Effector memory CD4-positive, alpha-beta T cell (primary cell): ENCODE measurements around the gene EBF4.
"Not testable (repeated sequence)": the region's sequence is repeated elsewhere in the genome, so short reads cannot be mapped to it uniquely, and the experiment has no call there.

Experiments used
- DNase-seq, 3 donors: peaks; one replicate each; pipeline ENCODE4 v3.0.0-alpha.2; 2020
- H3K27ac ChIP-seq: 2 replicates; pipeline ENCODE4 v1.7.0; 2013; ENCODE audit warnings: mild to moderate bottlenecking, low read length, moderate library complexity; ENCODE audit not compliant: insufficient read depth, poor library complexity, severe bottlenecking
- H3K27me3 ChIP-seq: replicated peaks from 2 replicates; pipeline ENCODE4 v1.7.0; 2013; ENCODE audit warnings: mild to moderate bottlenecking, low read length; ENCODE audit not compliant: insufficient read depth, control insufficient read depth, poor library complexity, severe bottlenecking
- H3K36me3 ChIP-seq: 2 replicates; pipeline ENCODE4 v1.7.0; 2013; ENCODE audit warnings: mild to moderate bottlenecking, low read length, moderate library complexity; ENCODE audit not compliant: control insufficient read depth, insufficient read depth
- H3K4me1 ChIP-seq: 2 replicates; pipeline ENCODE4 v1.7.0; 2013; ENCODE audit warnings: low read length, mild to moderate bottlenecking; ENCODE audit not compliant: control insufficient read depth, insufficient read depth, poor library complexity, severe bottlenecking
- H3K4me3 ChIP-seq: 2 replicates; pipeline ENCODE4 v1.7.0; 2013; ENCODE audit warnings: low read length, low read depth, mild to moderate bottlenecking; ENCODE audit not compliant: insufficient read depth, poor library complexity, severe bottlenecking
- H3K9me3 ChIP-seq: 2 replicates; pipeline ENCODE4 v1.7.0; 2013; ENCODE audit warnings: mild to moderate bottlenecking, low read length, moderate library complexity; ENCODE audit not compliant: control insufficient read depth

The EBF4 gene

DNA sequence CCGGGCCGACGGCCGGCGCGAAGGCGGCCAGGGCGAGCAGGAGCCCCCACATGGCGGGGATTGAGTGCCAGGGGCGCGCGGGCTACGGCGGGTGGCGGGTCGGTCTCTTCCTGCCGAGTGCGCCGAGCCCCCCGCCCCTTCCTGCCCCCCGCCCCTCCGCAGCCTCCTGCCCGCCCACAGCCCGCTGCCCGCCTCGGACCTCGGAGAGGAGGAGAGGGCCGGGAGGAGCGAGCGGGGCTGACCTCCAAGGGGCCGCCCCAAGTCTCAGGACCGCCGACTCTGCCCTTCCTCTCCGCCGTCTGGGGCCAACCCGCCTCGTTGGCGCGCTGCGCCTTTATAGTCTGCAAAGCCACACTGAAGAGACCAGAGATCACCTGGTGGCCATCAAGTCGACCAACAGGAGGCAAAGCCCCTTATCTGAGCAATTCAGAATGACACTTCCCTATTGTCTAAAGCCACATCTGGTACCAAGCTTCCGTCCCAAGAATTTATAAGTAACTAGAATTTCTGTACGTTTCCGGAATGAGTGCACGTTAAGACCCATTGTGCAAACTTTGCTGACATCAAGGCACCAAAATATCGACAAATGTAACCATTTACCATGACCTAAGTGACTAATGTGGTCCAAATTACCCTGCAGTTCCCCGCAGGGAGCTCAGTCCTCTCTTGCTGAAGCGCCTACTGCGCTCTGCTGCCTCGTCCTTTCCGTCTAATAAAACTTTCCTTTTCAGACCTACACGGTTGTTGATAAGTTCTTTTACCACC lies 108.1 kb downstream of the EBF4 start, which contains the start of gene CPXM1:
TSS of gene CPXM1 (minus strand) at position 107 of the 765 bp plus-strand sequence. CDS start at position 52, 55 bp downstream.
- Histone ChIP-seq H3K36me3 (no peaks in the 10 kb centered on the region), H3K9me3 (no peaks in the 10 kb centered on the region), H3K4me1 (peaks cover 22% of the 10 kb centered on the region), H3K4me3 (peak within 1 kb of the TSS; percentile 33), H3K27me3 (peaks cover 41% of the 10 kb centered on the region), H3K27ac (no peak within 1 kb of the TSS)
- no peak for DNase-seq

DNA sequence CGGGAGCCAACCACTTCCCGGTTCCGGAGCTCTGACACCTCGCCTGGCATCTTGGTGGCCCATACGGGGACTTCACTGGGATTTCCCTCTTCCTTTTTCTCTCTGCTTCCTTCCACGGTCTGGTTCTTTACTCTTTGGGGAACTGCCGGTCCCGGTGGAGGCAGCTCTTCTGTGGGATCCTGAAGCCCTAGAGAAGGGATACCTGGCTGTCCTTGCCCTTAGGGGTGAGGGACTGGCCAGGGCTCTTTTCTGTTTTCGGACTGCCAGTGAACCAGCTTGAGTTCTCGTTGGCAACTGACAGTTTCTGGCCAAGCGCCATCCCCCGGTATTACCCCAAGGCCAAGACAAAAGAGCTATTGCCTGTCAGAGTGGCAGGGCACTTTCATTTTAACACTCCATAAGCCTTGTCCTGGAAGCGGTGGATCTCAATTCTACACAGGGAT lies 108.7 kb downstream of the EBF4 start:
- no peaks in the 10 kb centered on the region for H3K36me3 ChIP-seq
- no peak for DNase-seq
- no peaks in the 10 kb centered on the region for H3K9me3 ChIP-seq
- H3K4me1 ChIP-seq: peaks cover 22% of the 10 kb centered on the region
- peaks cover 43% of the 10 kb centered on the region for H3K27me3 ChIP-seq
- H3K27ac ChIP-seq: no peak overlapping the region
- H3K4me3 ChIP-seq: no peak overlapping the region

DNA sequence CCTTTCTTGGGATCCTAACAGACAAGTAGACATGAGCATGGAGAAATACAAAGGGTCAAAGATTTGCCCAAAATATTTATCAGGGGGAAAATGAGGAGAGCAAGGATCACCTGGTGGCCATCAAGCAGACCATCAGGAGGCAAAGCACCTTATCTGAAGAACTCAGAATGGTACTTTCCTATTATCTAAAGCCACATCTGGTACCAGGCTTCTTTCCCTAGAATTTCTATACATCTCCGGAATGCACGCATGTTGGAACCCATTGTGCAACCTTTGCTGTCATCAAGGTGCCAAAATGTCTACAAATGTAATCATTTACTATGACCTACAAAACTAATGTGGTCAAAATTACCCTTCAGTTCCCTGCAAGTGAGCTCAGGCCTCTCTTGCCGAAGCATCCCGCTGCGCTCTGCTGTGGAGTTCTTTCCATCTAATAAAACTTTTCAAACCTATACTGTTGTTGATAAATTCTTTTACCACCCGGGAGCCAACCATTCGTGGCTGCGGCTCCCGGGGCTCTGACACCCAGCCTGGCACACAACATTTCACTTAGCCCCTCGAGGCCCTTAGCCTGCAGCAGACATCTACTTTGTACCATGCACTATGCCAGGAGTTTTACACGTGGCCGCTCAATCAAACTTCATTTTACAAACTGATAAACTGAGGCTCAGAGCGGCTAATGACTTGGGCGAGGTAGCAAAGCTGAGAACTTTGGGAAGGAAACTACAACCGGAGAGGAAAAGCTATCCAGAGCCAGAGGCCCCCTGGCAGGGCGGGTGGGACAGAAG lies 111.7 kb downstream of the EBF4 start:
- no peak overlapping the region for H3K4me3 ChIP-seq
- DNase-seq: no peak
- no peaks in the 10 kb centered on the region for H3K9me3 ChIP-seq
- H3K27ac ChIP-seq: no peak overlapping the region
- no peaks in the 10 kb centered on the region for H3K36me3 ChIP-seq
- H3K27me3 ChIP-seq: peaks cover 27% of the 10 kb centered on the region
- H3K4me1 ChIP-seq: peaks cover 21% of the 10 kb centered on the region

DNA sequence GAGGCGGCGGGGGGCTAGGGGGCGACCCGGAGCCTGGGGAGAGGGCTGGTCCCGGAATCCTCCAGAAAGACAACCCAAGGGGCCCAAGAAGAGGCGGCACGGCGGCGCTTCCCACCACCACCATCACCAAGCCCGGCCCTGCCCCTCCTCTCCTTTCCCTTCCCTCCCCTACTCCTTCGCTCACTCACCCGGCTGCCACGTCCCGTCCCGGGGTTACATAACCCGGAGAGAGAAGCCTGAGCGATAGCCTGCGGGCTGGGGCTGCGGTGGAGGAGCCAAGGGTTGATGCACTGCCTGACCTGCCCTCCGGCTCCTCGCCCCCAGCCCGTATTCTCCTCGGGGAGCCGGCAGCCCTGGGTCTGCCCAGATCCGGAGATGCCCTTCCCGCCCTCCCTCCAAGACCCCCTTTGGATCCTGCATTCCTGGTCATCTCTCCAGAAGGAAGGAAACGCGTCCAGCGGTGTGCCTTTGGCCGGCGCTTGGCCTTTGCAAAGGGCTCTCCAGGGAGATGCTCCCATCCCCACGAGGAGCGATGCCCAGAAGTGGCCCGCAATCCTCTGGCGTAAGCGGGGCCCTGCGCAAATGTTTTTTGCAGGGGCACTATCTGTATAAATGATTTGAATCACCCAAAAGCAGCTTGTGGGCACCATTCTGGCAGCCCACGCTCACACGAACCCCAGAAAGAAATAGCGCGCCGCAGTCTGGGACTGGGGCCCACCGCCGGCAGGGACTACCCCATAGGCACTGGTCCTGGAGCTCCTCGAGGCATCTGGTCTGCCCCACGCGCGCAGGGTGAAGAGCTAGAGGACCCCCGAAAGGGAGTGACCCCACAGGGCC lies 112.5 kb downstream of the EBF4 start:
- no peak for DNase-seq
- Histone ChIP-seq H3K27me3 (peaks cover 19% of the 10 kb centered on the region), H3K36me3 (no peaks in the 10 kb centered on the region), H3K27ac (no peak overlapping the region), H3K9me3 (no peaks in the 10 kb centered on the region), H3K4me3 (no peak overlapping the region), H3K4me1 (peaks cover 13% of the 10 kb centered on the region)

DNA sequence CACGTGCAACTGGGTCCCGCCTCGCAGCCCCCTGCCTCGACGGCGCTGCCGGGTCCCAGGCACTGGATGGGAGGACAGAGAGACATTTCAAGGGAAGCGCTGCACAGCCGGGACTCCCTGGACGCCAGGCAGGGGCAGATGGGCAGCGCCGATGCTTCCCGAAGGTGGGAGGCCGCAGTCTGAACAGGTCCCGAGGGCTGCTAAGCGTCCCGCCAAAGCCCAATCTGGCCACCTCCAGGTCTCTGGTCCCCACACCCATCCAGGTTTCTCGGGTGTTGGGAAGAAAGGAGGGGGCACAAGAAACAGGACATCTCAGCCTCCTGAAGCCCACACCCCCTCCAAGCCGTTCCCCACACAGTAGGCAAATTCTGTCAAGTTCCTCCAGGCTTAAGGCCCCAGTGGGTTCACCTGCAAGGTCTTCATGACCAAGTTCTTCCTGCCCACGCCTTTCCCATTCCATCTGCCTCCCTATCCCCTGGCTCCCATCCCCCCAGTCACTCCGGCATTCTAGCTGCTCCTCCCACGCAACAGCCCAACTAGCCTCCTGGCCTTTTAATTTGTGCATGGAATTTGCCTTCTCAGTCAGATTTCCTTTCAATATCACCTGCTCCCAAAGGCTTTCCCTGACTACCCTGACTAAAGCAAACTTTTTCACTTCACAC lies 113.2 kb downstream of the EBF4 start:
- no peaks in the 10 kb centered on the region for H3K36me3 ChIP-seq
- no peak for DNase-seq
- peaks cover 13% of the 10 kb centered on the region for H3K27me3 ChIP-seq
- H3K9me3 ChIP-seq: no peaks in the 10 kb centered on the region
- H3K4me1 ChIP-seq: peaks cover 7% of the 10 kb centered on the region
- no peak overlapping the region for H3K27ac ChIP-seq
- no peak overlapping the region for H3K4me3 ChIP-seq

DNA sequence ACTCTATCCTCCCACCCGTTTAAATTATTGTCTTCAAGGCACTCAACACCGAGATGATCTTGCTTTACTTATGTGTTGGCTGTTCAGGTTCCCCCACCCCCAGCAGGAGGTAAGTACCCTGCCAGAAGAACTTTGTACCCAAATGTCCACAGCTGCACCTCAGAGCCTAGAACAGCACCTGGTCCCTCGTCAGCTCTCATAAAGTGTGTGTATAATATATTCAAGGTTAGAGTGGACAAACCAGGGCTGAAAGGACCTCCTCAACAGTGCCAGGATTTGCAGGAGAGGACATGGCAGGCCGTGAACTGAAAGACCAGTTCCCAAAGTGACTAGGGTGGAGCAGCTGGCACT lies 113.7 kb downstream of the EBF4 start:
- Histone ChIP-seq H3K27ac (no peak overlapping the region), H3K27me3 (peaks cover 7% of the 10 kb centered on the region), H3K4me3 (no peak overlapping the region), H3K36me3 (no peaks in the 10 kb centered on the region), H3K4me1 (peaks cover 2% of the 10 kb centered on the region), H3K9me3 (no peaks in the 10 kb centered on the region)
- DNase-seq: no peak

DNA sequence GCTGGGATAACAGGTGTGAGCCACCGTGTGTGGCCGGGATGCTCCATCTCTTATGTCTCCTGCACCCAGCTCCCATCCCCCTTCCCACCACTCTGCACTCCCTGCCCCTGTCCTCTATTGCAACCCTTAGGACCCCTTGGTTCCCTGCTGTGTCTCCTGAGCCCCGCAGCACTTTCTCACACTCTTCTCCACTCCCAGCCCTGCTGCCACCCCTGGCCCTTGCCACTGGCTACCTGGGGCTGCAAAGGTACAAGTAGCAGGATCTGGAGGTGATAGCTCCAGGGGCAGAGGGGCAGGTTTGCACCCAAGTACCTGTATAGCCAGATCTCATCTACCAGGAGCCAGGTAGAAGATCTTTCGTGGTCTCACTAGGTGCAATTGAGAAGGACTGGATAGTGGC lies 114.4 kb downstream of the EBF4 start:
- Histone ChIP-seq H3K27ac (no peak overlapping the region), H3K27me3 (peaks cover 4% of the 10 kb centered on the region), H3K4me1 (no peaks in the 10 kb centered on the region), H3K9me3 (no peaks in the 10 kb centered on the region), H3K4me3 (no peak overlapping the region), H3K36me3 (no peaks in the 10 kb centered on the region)
- DNase-seq: no peak

DNA sequence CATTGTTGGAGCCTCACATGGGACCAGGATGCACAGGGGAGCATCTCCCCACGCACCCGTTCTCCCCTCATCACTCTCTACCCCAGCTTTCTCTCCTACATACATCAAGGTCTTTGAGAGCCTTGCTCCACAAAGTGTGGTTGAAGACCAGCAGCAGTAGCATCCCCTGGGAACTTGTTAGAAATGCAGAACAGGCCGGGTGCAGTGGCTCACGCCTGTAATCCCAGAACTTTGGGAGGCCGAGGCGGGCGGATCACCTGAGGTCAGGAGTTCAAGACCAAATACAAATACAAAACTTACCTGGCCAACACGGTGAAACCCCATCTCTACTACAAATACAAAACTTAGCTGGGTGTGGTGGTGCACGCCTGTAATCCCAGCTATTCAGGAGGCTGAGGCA lies 115.3 kb downstream of the EBF4 start:
- H3K27me3 ChIP-seq, H3K9me3 ChIP-seq, H3K4me1 ChIP-seq, H3K4me3 ChIP-seq, H3K36me3 ChIP-seq, DNase-seq, H3K27ac ChIP-seq: not testable (repeated sequence)

DNA sequence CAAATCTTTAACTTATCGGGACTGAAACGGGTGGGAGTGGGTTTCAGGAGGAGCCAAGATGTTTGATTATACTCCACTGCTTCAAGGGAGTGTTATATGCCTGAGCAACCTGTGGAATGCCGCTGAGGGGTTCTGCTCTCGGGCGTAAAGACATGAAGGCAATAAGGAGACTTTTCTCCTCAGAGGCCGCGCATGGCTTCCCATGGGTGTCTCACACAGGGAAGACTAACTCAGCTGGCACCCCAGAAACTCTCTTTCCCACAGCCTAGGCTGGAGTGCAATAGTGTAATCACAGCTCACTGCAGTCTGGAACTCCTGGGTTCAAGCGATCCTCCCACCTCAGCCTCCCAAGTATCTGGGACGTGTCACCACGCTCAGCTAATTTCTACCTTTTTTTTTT lies 117.1 kb downstream of the EBF4 start:
- Histone ChIP-seq H3K9me3 (no peaks in the 10 kb centered on the region), H3K27me3 (peaks cover 4% of the 10 kb centered on the region), H3K27ac (no peak overlapping the region), H3K36me3 (no peaks in the 10 kb centered on the region), H3K4me3 (no peak overlapping the region), H3K4me1 (no peaks in the 10 kb centered on the region)
- DNase-seq: no peak
